KG1 (cell line): ENCODE results near the gene SETD1A.

Source experiments
- DNase-seq: peaks from one replicate; lab custom pipeline; 2025; lab: John Stamatoyannopoulos, UW

The SETD1A gene

DNA sequence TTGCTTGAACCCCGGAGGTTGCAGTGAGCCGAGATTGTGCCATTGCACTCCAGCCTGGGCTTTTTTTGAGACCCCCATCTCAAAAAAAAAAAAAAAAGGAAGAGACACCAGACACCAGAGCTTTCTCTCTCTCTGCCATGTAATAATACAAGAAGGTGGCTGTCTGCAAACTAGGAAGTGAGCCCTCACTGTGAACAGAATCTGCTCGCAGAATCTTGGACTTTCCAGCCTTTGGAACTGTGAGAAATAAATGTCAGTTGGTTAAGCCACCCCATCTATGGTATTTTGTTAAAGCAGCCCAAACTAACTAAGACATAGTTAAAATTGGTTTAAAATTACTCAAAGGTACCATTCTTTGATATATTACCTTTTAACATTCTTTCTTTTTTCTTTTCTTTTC, 63.0 kb downstream of the SETD1A start:
- DNase-seq: no peak

GRCh38 chr16:31022544-31023251, 65.1 kb downstream of the SETD1A start:
- no peak for DNase-seq

GRCh38 chr16:31023252-31023602, 65.7 kb downstream of the SETD1A start:
- DNase-seq: no peak

GRCh38 chr16:31023627-31024226, 66.2 kb downstream of the SETD1A start:
- no peak for DNase-seq

DNA sequence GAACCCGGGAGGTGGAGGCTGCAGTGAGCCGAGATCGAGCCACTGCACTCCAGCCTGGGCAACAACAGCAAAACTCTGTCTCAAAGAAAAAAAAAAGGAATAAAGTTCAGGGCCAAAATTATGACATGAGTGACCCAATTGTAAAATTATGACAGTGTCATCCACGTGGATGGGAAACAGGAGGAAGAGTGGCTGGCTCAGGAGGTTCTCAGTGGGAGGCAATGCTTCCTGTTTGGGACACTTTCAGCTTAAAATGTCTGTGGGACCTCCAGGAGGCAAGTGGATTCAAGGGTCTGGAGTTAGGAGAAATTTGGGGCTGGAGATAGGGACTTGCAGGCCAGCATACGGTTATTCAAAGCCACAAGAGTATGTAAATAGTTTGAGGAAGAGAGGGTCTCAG, 67.8 kb downstream of the SETD1A start:
- no peak for DNase-seq

- no peak for DNase-seq
Measured at GRCh38 chr16:31029272-31029671, 71.7 kb downstream of the SETD1A start.

- no peak for DNase-seq
Measured at GRCh38 chr16:31031276-31031675, 73.7 kb downstream of the SETD1A start.

DNA sequence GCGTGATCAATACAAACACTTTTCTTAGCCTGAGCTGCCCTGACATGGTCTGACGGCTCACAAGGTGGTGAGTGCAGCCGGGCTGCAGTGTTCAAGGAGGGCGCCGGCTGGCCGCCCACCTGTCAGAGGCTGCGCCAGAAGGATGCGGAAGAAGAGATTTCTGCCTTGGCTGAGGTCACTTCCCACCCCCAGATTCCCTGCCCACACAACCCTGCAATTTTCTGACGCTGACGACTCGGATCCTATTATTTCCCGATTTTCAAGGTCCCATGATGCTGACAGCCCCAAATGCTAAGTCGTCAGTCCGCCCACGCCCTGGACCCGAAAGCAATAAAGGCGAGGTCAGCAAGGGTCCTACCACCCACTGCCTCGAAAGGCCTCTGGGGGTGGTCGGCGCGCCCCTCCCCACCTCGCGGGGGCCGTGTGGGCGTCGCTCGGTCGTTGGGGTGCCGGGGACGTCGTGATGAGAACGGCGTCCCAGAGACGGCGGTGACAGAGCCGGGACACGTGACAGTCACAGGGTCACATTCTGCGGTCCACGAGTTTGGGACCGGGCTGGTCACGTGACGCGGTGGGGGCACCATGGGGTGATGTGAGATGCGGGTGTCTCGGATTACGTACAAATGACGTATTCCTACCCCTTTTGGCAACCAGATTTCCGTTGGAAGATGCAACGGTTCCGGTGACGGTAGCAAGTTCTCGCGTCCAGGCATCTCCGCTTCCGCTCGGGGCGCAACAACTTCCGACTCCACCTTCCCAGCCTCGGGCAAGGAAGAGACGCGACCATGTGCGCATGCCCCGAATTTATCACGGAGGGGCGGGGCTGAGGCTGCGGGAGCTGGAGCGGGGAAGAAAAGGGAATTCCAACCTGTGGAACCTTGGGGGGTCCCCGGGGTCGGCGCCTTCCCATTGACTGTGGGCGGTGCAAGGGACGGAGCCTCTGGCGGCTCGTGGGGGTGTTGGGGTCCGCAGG, 75.5 kb downstream of the SETD1A start, which contains the start of gene STX4:
TSS of gene STX4 (plus strand) at position 823 of the 973 bp plus-strand sequence. CDS start 248 bp downstream, outside the sequence.
- peak; percentile 92 for DNase-seq

- DNase-seq: peak; percentile 80
Measured at GRCh38 chr16:31033709-31034492, 76.3 kb downstream of the SETD1A start.
